GM21381 (cell line): Measurements from ENCODE around the gene GRAPL.
"Not testable (repeated sequence)": the region's sequence is repeated elsewhere in the genome, so short reads cannot be mapped to it uniquely, and the experiment has no call there.

Source experiments
- ATAC-seq: cut with Tn5 transposase; IDR thresholded peaks from one replicate; pipeline ENCODE4 v1.9.1; 2021; ENCODE audit warnings: mild to moderate bottlenecking, moderate library complexity; ENCODE audit not compliant: unreplicated experiment

The GRAPL gene

GRCh38 chr17:19187883-19188869 lies 60.8 kb downstream of the GRAPL start:
- peak; percentile 7 for ATAC-seq

GRCh38 chr17:19188870-19189708 lies 61.7 kb downstream of the GRAPL start:
- ATAC-seq = peak; percentile 71

- ATAC-seq = not testable (repeated sequence)
These were observed 62.5 kb downstream of the GRAPL start for GRCh38 chr17:19189781-19190405.

- ATAC-seq = peak; percentile 86
These were observed 69.2 kb downstream of the GRAPL start for GRCh38 chr17:19196382-19197204.

- ATAC-seq = not testable (repeated sequence)
These were observed 75.1 kb downstream of the GRAPL start for GRCh38 chr17:19202448-19202847.

GRCh38 chr17:19203429-19203828 lies 76.0 kb downstream of the GRAPL start:
- ATAC-seq = not testable (repeated sequence)
